ENCODE data around the gene MSLN.

MSLN gene

GRCh38 chr16:728131-728889 lies 32.2 kb upstream of the MSLN start:
- peak overlapping the region; percentile 67 for H3K4me3 ChIP-seq (ENCODE audit: low read depth, low read length)
- no peak for TF ChIP-seq CTCF (IDR thresholded peaks at IDR 0.05; ENCODE audit: low read depth, low read length)

DNA sequence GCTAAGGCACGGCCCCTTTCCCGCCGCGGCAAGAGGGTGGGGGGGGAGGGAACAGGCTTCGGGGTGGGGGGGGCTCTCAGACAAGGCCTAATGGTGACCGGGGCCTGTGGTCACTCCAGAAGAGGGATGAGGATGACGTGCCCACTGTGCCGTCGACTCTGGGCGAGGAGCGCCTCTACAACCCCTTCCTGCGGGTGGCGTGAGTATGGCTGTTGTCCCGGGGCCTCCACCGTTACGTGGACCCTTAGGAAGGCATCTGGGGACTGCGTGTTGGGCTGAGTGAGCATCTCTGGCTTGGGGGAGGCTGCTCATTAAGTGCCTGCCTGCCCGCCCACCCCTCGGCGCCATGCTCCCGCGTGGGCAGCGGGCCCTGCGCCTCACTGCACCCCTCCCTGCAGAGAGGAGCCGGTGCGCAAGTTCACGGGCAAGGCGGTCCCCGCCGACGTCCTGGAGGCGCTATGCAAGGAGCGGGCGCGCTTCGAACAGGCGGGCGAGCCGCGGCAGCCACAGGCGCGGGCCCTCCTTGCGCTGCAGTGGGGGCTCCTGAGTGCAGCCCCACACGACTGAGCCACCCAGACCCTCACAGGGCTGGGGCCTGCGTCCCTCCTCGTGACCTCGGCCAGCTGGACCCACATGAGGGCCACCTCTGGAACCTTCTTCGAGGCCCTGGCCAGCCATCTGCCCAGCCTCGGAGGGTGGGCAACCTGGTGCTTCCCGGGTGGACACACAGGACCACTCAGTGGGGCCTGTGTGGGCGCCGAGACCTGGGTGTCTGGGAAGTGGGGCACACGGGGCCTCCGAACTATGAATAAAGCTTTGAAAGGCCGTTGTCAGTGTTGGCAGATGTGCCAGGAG lies 31.4 kb upstream of the MSLN start:
- no peak overlapping the region; the same call in 1 of the 2 replicates for H3K4me3 ChIP-seq (ENCODE audit: low read depth, low read length)
- TF ChIP-seq CTCF (IDR thresholded peaks at IDR 0.05; ENCODE audit: low read depth, low read length) = no peak

- TF ChIP-seq CTCF (IDR thresholded peaks at IDR 0.05; ENCODE audit: low read depth, low read length) = no peak
- no peak overlapping the region for H3K4me3 ChIP-seq (ENCODE audit: low read depth, low read length)
Measured at GRCh38 chr16:729768-730665, 30.5 kb upstream of the MSLN start.

- no peak overlapping the region for H3K4me3 ChIP-seq (ENCODE audit: low read depth, low read length)
- TF ChIP-seq CTCF (IDR thresholded peaks at IDR 0.05; ENCODE audit: low read depth, low read length) = no peak
Measured at GRCh38 chr16:730666-731509, 29.6 kb upstream of the MSLN start.

GRCh38 chr16:732332-732731 lies 28.2 kb upstream of the MSLN start:
- H3K4me3 ChIP-seq (ENCODE audit: low read depth, low read length) = no peak overlapping the region
- TF ChIP-seq CTCF (IDR thresholded peaks at IDR 0.05; ENCODE audit: low read depth, low read length) = no peak

DNA sequence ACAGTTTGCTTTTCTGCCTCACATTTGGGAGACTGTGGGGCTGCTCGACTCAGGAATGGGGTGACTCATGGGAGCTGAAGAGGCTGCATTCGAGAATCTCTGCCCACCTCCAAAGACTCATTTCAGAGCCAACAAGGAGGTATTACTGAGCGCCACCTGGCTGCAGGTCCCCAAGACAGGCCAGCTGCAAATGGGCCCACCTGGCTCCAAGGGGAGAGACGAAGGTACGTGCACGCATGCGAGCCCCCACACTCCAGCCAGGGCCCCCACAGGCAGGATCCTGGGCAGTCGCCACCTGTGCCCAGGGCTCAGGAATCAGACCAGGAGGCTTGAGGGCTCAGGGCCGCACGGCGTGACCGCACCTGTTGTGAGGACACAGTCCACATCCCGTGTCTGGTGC lies 27.6 kb upstream of the MSLN start:
- no peak for TF ChIP-seq CTCF (IDR thresholded peaks at IDR 0.05; ENCODE audit: low read depth, low read length)
- no peak overlapping the region for H3K4me3 ChIP-seq (ENCODE audit: low read depth, low read length)

Data from WI38 (cell line).